ENCODE measurements around the gene ZBTB18.
"Not testable (repeated sequence)": the region's sequence is repeated elsewhere in the genome, so short reads cannot be mapped to it uniquely, and the experiment has no call there.

ZBTB18 gene

DNA sequence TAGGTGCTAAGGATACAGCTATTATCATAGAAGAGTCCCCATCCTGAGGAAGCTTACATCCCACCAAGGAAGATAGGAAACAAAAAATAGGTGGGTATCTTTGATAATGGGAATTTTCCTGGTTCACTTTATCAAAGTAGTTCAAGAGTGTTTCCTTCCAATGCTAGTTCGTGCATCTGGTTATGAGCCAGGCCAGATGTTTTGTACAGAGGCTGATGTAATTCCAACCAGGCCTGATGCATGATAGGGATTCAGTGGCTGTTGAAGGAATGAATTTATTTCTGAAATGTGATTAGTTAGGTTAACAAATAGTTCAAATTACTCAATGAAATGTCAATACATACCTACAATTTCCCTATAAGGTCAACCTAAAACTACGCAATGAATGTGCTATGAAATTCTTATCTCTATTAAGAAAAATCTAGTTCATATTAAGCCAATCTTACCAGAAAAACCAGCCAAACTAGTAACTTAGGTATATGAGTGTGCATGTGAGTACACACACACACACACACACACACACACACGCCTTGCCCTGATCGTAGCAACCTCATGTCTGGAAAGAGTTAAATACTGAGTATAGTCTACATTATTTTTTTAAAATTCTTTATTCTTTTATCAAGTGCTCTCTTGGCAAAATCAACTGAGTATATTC, 9.5 kb upstream of the ZBTB18 start:
- WGBS, 2 experiments (ENCODE audit: insufficient coverage in 2 of 2) = 100% methylated on average over 1 of the region's 4 CpGs
- H3K27ac ChIP-seq (ENCODE audit: low read depth, low read length, severe bottlenecking) = no peak overlapping the region
- no peak overlapping the region for H3K4me3 ChIP-seq (ENCODE audit: extremely low read depth, insufficient read depth, low read length, poor library complexity, severe bottlenecking)
- H3K4me1 ChIP-seq (ENCODE audit: control insufficient read depth, insufficient read depth, low read length, poor library complexity, severe bottlenecking) = no peaks in the 10 kb centered on the region
- no peaks in the 10 kb centered on the region for H3K9me3 ChIP-seq (ENCODE audit: control insufficient read depth, low read length)
- H3K36me3 ChIP-seq (ENCODE audit: control insufficient read depth, insufficient read depth, low read length) = no peaks in the 10 kb centered on the region

DNA sequence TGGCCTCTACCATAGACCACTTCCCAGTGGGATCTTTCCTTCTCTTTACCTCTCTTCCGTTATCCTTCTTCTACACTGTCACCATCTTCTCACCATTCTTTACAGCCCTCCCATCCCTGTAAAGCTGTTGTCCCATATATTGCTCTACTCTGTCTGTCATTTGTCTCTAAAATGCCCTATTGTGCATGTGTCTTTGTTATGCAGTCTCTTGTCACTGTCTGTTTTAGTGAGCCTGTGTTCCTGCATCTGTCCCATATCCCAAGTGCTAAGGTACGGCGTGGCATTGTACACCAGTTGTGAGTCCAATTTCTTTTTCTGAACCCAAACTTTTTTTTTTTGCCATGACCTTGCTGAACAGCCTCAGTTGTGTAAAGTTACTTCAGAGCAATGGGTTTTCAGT, 8.8 kb upstream of the ZBTB18 start:
- Histone ChIP-seq H3K4me3 (ENCODE audit: extremely low read depth, insufficient read depth, low read length, poor library complexity, severe bottlenecking) (no peak overlapping the region), H3K9me3 (ENCODE audit: control insufficient read depth, low read length) (no peaks in the 10 kb centered on the region), H3K27ac (ENCODE audit: low read depth, low read length, severe bottlenecking) (no peak overlapping the region), H3K4me1 (ENCODE audit: control insufficient read depth, insufficient read depth, low read length, poor library complexity, severe bottlenecking) (peaks cover 5% of the 10 kb centered on the region), H3K36me3 (ENCODE audit: control insufficient read depth, insufficient read depth, low read length) (no peaks in the 10 kb centered on the region)
- 90 to 100% methylated on average over 3 of the region's 3 CpGs for WGBS, 2 experiments (ENCODE audit: insufficient coverage in 2 of 2)

DNA sequence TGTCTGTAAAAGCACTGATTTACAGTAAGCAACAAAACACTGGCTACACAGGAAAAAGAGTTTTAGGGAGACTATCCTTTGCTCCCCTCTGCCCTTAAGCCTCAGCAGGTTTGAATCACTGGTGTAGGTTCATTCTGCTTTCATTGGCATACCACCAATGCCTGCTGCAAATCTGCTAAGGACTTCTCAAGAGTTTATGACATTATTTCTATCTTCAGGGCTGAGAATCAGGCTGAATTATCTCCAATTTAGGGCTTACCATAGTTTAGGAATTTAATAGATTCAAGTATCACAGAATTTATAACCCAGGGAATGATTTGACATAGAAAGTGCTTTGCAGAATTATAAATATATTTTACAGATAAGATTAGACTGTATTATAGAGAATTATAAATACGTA, 6.7 kb upstream of the ZBTB18 start:
- H3K9me3 ChIP-seq (ENCODE audit: control insufficient read depth, low read length) = no peaks in the 10 kb centered on the region
- no peak overlapping the region for H3K27ac ChIP-seq (ENCODE audit: low read depth, low read length, severe bottlenecking)
- no peaks in the 10 kb centered on the region for H3K36me3 ChIP-seq (ENCODE audit: control insufficient read depth, insufficient read depth, low read length)
- WGBS, 2 experiments (ENCODE audit: insufficient coverage in 2 of 2) = no CpG with 5 or more reads among the region's 1 CpG
- H3K4me3 ChIP-seq (ENCODE audit: extremely low read depth, insufficient read depth, low read length, poor library complexity, severe bottlenecking) = no peak overlapping the region
- H3K4me1 ChIP-seq (ENCODE audit: control insufficient read depth, insufficient read depth, low read length, poor library complexity, severe bottlenecking) = peaks cover 5% of the 10 kb centered on the region

DNA sequence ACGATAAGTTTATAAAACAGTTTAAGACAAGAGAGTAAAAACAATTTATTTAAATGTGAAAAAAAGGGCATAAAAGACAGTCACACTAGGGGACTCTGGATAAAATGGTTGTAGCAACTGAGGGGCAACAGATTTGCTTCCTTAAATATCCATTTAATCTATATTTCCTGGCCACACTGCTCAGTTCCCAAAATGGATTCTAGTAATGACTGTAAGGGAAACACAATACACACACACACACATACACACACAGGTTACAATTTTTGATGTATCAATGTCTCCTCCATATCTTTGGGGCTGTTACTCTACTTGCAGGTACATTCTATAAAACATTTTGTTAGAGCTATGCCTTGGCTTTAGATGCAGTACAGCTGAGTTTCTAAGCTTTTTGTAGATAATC, 4.8 kb upstream of the ZBTB18 start:
- H3K4me3 ChIP-seq (ENCODE audit: extremely low read depth, insufficient read depth, low read length, poor library complexity, severe bottlenecking); H3K9me3 ChIP-seq (ENCODE audit: control insufficient read depth, low read length): not testable (repeated sequence)
- no CpG with 5 or more reads among the region's 1 CpG for WGBS, 2 experiments (ENCODE audit: insufficient coverage in 2 of 2)

DNA sequence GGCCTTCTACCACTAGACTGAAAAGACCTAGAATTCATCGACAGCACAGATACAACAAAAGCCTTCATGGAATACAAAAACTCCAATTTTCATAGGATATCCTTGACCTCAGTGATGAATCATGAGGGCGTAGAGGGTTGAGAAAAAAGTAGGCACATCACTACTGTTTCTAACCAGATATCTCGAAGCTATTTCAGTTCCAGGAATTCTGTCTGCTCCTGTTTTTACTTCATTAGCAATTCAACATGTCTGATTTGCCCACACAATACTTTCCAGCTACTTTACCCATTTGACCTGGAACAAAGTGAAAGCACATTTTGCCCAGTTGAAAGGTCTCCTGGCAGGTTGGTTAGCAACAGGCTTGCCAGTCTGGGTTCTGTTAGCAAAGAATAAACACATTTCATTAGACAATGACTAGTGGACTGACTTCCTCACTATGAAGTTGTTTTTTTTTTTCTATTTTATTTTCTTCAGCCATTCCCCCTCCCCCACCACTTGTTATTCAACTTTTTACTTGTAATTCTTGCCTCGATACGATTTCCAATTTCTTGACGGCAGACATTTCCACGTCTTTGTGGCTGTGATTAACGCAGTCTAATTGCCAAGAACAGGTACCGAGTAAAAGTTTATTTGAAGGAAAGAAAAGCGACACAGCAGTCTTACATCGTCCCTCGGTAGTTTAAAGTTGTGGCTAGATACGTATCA, 4.0 kb upstream of the ZBTB18 start:
- peak overlapping the region; percentile 94 for H3K27ac ChIP-seq (ENCODE audit: low read depth, low read length, severe bottlenecking)

More for the DNA sequence above, 4.8 kb upstream of the ZBTB18 start:
- not testable (repeated sequence) for H3K27ac ChIP-seq (ENCODE audit: low read depth, low read length, severe bottlenecking); H3K36me3 ChIP-seq (ENCODE audit: control insufficient read depth, insufficient read depth, low read length)
- peaks cover 10% of the 10 kb centered on the region for H3K4me1 ChIP-seq (ENCODE audit: control insufficient read depth, insufficient read depth, low read length, poor library complexity, severe bottlenecking)

DNA sequence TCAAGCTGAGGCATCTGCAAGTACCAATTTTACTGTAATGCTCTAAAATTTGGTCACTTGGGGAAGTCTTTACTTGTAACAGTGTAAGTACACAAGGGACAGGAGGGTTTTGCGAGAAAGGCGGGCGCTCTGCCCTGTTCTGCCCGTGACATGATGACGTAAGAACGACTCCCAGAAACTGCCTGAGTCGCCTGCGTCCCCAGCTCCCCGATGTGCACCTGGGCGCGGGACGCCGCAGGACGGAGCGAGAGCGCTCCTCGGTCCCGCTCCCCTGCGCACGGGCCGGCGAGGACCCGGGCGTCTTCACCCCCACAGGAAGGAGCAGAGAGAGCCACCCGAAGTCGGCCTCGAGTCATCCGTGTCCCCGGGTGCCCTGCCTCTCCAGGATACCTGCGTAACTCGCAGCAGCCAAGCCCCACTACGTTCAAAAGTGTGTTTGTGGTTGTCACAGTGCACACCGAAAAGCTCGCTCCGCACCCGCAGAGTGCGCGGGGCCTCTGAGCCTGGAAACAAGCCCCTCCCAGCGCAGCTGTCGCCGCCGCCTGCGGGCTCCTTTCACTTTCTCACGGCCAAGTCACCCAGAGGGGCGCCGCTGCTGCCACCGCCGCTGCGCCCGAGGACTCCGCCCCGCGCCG, 3.3 kb upstream of the ZBTB18 start:
- H3K9me3 ChIP-seq (ENCODE audit: control insufficient read depth, low read length) = no peaks in the 10 kb centered on the region
- WGBS, 2 experiments (ENCODE audit: insufficient coverage in 2 of 2) = 0% methylated on average over 20 to 50 of the region's 54 CpGs

More for the DNA sequence above, 4.0 kb upstream of the ZBTB18 start:
- H3K4me3 ChIP-seq (ENCODE audit: extremely low read depth, insufficient read depth, low read length, poor library complexity, severe bottlenecking) = peak overlapping the region; percentile 76
- 12 to 31% methylated on average over 8 to 12 of the region's 13 CpGs for WGBS, 2 experiments (ENCODE audit: insufficient coverage in 2 of 2)
- peaks cover 17% of the 10 kb centered on the region for H3K4me1 ChIP-seq (ENCODE audit: control insufficient read depth, insufficient read depth, low read length, poor library complexity, severe bottlenecking)
- H3K36me3 ChIP-seq (ENCODE audit: control insufficient read depth, insufficient read depth, low read length) = no peaks in the 10 kb centered on the region
- H3K9me3 ChIP-seq (ENCODE audit: control insufficient read depth, low read length) = no peaks in the 10 kb centered on the region

DNA sequence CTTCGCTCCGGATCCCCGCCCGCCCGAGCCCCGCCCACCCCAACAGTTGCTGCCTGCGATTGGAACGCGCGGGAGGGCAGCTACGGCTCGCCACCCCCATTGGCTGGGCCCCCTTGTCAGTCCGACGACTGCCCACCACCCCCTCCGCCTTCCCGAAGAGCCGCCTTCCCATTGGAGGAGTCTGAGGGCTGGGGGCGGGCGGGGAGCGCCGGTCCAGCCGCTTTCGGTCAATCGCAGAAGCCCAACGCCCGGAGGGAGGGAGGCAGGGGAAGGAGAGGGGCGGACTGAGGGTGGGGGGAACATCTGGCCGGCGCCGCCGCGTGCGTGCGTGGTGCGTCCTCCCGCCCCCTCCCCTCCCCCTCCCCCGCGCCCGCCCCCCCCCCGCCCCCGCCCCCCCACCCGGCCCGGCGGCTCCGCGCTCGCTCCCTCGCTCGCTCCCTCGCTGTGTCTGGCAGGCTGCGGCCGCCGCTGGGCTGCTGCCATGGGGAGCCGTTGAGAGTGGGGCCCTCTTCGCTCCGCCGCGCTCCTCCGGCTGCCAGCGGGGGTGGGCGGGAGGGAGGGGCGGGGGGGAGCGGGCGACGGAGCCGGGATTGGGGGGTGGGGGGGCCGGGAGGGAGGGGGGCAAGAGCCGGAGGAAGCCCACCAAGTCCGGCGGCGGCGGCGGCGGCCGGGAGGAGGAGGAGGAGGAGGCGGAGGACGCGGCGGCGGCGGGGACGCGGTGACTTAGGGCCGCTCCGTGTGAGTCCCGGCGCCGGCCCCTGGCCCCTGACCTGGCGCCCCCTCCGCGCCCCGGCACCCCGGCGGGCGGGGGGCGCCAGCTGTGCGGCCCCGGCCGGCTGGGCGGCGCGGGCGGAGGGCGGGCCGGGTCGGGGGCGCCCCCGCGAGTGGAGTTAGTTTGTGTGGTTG, 2.6 kb upstream of the ZBTB18 start:
- no peaks in the 10 kb centered on the region for H3K9me3 ChIP-seq (ENCODE audit: control insufficient read depth, low read length)
- H3K27ac ChIP-seq (ENCODE audit: low read depth, low read length, severe bottlenecking) = no peak overlapping the region
- peaks cover 1% of the 10 kb centered on the region for H3K36me3 ChIP-seq (ENCODE audit: control insufficient read depth, insufficient read depth, low read length)
- peaks cover 22% of the 10 kb centered on the region for H3K4me1 ChIP-seq (ENCODE audit: control insufficient read depth, insufficient read depth, low read length, poor library complexity, severe bottlenecking)
- H3K4me3 ChIP-seq (ENCODE audit: extremely low read depth, insufficient read depth, low read length, poor library complexity, severe bottlenecking) = peak overlapping the region; percentile 76
- 0% methylated on average over 5 of the region's 109 CpGs; no CpG with 5 or more reads in 1 of the 2 experiments for WGBS, 2 experiments (ENCODE audit: insufficient coverage in 2 of 2)

More for the DNA sequence above, 3.3 kb upstream of the ZBTB18 start:
- peak overlapping the region; percentile 94 for H3K27ac ChIP-seq (ENCODE audit: low read depth, low read length, severe bottlenecking)
- H3K4me1 ChIP-seq (ENCODE audit: control insufficient read depth, insufficient read depth, low read length, poor library complexity, severe bottlenecking) = peaks cover 22% of the 10 kb centered on the region
- peak overlapping the region; percentile 76 for H3K4me3 ChIP-seq (ENCODE audit: extremely low read depth, insufficient read depth, low read length, poor library complexity, severe bottlenecking)
- no peaks in the 10 kb centered on the region for H3K36me3 ChIP-seq (ENCODE audit: control insufficient read depth, insufficient read depth, low read length)

DNA sequence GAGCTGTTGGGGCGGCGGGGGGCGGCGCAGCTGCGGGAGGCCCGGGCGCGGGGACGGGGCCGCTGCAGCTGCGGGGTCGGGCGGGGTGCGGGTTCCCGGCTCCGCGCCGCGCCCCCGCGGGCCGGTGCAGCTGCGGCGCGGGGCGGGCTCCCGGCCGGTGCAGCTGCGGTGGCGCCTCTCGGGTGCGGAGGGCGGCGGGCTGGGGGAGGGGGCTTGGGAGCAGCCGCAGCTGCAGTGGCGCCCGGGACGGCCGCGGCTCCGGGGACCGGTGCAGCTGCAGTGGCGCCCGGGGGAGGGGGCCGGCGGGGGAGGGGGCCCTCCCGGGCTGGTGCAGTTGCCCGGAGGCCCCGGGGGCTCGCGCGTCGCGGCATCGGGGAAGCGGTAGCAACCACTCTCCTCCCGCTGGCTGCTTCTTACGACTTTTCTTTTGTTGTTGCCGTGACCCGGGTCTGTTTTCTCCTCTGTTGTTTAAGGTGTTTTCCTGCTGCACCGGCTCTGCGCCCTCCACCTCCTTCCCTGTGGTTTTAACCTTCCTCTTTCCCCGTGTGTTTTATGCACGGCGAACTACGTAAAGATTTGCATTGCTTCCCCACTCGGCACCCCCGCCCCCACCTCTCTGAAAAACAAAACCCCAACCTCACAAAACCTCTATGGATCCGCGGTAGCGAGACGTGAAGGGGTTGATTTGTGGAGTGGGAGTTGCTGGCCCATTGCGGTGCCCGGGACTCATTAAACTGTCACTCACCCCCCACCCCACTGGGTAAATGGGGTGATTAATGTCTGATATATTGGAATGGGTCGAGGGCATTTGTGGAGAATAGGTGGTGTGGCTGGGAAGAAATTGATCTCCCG, 1.7 kb upstream of the ZBTB18 start:
- Histone ChIP-seq H3K27ac (ENCODE audit: low read depth, low read length, severe bottlenecking) (peak overlapping the region; percentile 78), H3K4me1 (ENCODE audit: control insufficient read depth, insufficient read depth, low read length, poor library complexity, severe bottlenecking) (peaks cover 22% of the 10 kb centered on the region), H3K9me3 (ENCODE audit: control insufficient read depth, low read length) (no peaks in the 10 kb centered on the region), H3K36me3 (ENCODE audit: control insufficient read depth, insufficient read depth, low read length) (peaks cover 10% of the 10 kb centered on the region), H3K4me3 (ENCODE audit: extremely low read depth, insufficient read depth, low read length, poor library complexity, severe bottlenecking) (peak overlapping the region; percentile 67)
- WGBS, 2 experiments (ENCODE audit: insufficient coverage in 2 of 2) = 0 to 1% methylated on average over 32 to 46 of the region's 76 CpGs

DNA sequence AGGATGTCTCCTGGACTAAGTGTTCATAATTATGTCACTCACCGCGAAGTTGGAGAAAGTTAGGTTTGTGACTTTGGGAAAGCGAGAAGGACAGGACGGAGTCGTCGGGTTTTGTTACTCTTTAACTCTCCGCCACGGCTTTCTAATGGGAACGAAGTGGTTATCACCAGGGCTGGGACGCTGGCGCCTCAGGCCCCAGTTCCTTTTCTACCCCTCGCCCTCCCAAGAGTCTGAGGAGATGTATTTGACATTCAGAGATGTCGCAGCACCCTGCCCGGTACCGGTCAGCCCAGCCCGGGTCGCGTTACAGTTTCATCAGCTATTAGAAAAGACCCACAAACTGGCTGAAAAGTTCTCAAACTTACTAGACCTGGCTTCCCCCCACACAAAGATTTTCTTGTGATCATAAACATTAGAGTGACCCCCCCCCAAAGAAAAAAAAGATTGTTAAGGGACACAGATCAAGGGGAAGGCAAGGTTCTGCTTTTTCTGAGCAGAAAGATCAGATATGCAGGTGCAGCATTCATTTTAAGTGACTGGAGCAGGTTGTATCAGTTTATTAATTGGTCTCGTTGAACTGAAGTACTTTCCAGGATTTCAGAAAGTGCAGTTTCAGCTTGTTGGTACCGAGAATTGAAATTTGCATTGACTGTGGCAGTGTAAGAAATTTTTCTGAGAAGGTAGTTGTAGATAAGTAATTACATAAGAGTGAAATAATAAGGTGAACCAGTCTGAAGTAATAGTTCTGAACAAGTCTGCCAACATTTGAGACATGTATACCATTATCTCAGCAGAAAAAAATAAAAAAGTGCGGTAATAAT, 859 bp upstream of the ZBTB18 start:
- H3K4me3 ChIP-seq (ENCODE audit: extremely low read depth, insufficient read depth, low read length, poor library complexity, severe bottlenecking) = peak overlapping the region; percentile 67
- H3K27ac ChIP-seq (ENCODE audit: low read depth, low read length, severe bottlenecking) = peak overlapping the region; percentile 78
- 13 to 24% methylated on average over 4 to 11 of the region's 21 CpGs for WGBS, 2 experiments (ENCODE audit: insufficient coverage in 2 of 2)
- peaks cover 22% of the 10 kb centered on the region for H3K4me1 ChIP-seq (ENCODE audit: control insufficient read depth, insufficient read depth, low read length, poor library complexity, severe bottlenecking)
- H3K9me3 ChIP-seq (ENCODE audit: control insufficient read depth, low read length) = no peaks in the 10 kb centered on the region
- peaks cover 17% of the 10 kb centered on the region for H3K36me3 ChIP-seq (ENCODE audit: control insufficient read depth, insufficient read depth, low read length)
